ENCODE data around the gene TRPV3. TPM values are rescaled to one million over a fixed set of nuclear protein-coding genes. Genes with fewer than 3 reads are reported as not detected.

Gene TRPV3
- total RNA-seq, 2 donors from 2014 or later = 0.56 TPM; not detected in 1

DNA sequence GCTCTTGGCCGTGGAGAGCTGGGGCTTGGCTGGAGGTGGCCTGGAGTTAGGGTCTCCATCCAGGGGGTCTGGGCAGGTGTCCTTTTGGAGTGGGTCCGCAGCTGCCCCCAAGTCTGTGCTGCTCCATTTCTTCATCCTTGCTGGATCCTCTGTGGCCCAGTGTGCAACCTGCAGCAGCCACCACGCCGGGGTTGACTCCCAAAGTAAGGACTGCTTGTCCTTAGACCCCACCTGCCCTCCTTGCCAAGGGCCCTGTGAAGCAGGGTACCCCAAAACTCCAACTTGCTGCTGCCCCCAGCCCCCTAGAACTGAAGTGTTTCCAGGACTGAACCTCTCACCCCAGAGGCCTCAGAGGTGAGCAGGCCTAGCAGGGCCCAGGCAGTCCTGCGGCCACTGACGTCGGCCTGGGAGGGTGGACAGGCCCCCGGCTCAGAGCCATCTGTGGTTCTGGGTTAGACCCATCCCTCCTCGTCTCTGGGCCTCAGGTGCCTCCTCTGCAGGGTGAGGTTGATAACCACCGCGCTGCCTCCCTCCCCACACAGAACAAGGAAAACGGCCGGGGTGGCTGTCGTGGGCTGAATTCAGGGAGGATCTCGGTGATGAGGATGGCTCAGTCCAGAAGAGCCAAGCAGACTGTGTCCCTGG, 34.7 kb upstream of the TRPV3 start:
- TF ChIP-seq, protein P1, sequence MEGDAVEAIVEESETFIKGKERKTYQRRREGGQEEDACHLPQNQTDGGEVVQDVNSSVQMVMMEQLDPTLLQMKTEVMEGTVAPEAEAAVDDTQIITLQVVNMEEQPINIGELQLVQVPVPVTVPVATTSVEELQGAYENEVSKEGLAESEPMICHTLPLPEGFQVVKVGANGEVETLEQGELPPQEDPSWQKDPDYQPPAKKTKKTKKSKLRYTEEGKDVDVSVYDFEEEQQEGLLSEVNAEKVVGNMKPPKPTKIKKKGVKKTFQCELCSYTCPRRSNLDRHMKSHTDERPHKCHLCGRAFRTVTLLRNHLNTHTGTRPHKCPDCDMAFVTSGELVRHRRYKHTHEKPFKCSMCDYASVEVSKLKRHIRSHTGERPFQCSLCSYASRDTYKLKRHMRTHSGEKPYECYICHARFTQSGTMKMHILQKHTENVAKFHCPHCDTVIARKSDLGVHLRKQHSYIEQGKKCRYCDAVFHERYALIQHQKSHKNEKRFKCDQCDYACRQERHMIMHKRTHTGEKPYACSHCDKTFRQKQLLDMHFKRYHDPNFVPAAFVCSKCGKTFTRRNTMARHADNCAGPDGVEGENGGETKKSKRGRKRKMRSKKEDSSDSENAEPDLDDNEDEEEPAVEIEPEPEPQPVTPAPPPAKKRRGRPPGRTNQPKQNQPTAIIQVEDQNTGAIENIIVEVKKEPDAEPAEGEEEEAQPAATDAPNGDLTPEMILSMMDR (IDR thresholded peaks at IDR 0.05) = no peak
- peaks cover 12% of the 10 kb centered on the region for H3K36me3 ChIP-seq
- no peak overlapping the region for H3K4me3 ChIP-seq
- DNase-seq (ENCODE audit: low spot score) (no peak), ATAC-seq (ENCODE audit: insufficient number of reproducible peaks, low FRiP score, low read depth) (no peak)
- H3K27ac ChIP-seq = no peak overlapping the region
- no peaks in the 10 kb centered on the region for H3K4me1 ChIP-seq (ENCODE audit: control insufficient read depth in 1 of 2, low read depth in 2 of 2)
- H3K9me3 ChIP-seq = no peaks in the 10 kb centered on the region
- no peaks in the 10 kb centered on the region for H3K27me3 ChIP-seq (replicated peaks; ENCODE audit: insufficient read depth)

DNA sequence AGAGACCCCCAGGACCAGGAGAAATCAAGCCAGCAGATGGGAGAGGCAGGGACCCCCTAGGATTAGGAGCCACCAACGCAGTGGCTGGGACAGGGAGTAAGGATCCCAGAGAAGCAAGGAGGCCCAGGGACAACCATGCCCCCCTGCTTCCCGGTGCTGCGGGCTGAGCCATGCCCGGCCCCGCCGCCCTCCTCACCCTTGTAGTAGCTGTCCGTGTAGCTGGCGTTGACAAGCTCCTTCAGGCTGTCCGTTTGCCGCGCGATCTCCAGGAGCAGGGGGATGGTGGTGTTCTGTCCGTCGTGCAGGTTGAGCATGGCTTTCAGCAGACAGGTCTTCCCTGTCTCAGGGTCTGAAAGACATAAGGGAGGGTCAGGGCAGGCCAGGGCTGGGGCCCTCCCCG, 33.2 kb upstream of the TRPV3 start:
- TF ChIP-seq, protein P1 (IDR thresholded peaks at IDR 0.05) = no peak
- no peak for DNase-seq (ENCODE audit: low spot score)
- H3K27ac ChIP-seq = no peak overlapping the region
- ATAC-seq (ENCODE audit: insufficient number of reproducible peaks, low FRiP score, low read depth) = no peak
- H3K4me3 ChIP-seq = no peak overlapping the region
- no peaks in the 10 kb centered on the region for H3K4me1 ChIP-seq (ENCODE audit: control insufficient read depth in 1 of 2, low read depth in 2 of 2)
- H3K36me3 ChIP-seq = peaks cover 16% of the 10 kb centered on the region
- no peaks in the 10 kb centered on the region for H3K27me3 ChIP-seq (replicated peaks; ENCODE audit: insufficient read depth)
- H3K9me3 ChIP-seq = no peaks in the 10 kb centered on the region

DNA sequence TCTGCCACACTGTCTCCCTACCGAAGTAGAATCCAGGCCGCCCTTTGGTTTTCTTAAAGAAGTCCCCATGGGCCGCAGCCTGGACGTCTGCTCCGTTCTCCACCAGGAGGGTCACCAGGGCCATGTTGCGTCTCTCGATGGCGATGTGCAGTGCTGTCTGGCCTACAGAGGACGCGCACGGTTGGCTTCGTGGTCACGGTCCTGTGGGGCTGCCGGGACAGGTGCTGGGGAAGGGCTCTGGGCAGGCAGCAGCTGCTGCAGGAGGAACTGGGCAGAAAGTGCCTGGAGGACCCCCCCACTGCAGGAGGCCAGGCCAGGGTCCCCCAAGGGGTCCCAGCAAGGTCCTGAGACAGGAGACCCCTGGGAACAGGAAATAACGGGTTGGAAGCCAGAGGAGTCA, 32.6 kb upstream of the TRPV3 start:
- no peak overlapping the region for H3K27ac ChIP-seq
- no peaks in the 10 kb centered on the region for H3K9me3 ChIP-seq
- no peak overlapping the region for H3K4me3 ChIP-seq
- no peak for DNase-seq (ENCODE audit: low spot score)
- TF ChIP-seq, protein P1 (IDR thresholded peaks at IDR 0.05) = no peak
- H3K36me3 ChIP-seq = peaks cover 16% of the 10 kb centered on the region
- ATAC-seq (ENCODE audit: insufficient number of reproducible peaks, low FRiP score, low read depth) = no peak
- H3K4me1 ChIP-seq (ENCODE audit: control insufficient read depth in 1 of 2, low read depth in 2 of 2) = no peaks in the 10 kb centered on the region
- H3K27me3 ChIP-seq (replicated peaks; ENCODE audit: insufficient read depth) = no peaks in the 10 kb centered on the region

DNA sequence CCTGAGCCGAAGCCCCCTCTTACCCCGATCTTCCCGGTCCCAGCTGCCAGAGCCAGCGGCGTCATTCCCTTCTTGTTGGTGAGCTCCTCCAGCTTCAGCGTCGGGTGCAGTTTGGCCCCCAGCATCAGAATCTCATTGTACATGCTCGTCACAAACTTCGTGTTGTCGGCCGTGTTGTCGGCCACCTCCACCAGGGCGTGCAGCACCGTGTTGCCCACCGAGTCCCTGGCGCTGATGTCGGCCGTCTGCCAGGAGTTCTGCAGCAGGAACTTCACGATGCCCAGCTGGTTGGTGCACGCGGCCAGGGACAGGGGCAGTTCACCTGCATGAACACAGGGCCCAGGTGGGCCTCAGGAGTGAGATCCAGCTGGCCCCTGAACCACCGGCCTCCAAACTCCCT, 32.2 kb upstream of the TRPV3 start:
- no peak overlapping the region for H3K27ac ChIP-seq
- no peaks in the 10 kb centered on the region for H3K9me3 ChIP-seq
- H3K4me3 ChIP-seq = no peak overlapping the region
- no peaks in the 10 kb centered on the region for H3K27me3 ChIP-seq (replicated peaks; ENCODE audit: insufficient read depth)
- DNase-seq (ENCODE audit: low spot score) (no peak), ATAC-seq (ENCODE audit: insufficient number of reproducible peaks, low FRiP score, low read depth) (no peak)
- TF ChIP-seq, protein P1 (IDR thresholded peaks at IDR 0.05) = no peak
- no peaks in the 10 kb centered on the region for H3K4me1 ChIP-seq (ENCODE audit: control insufficient read depth in 1 of 2, low read depth in 2 of 2)
- peaks cover 16% of the 10 kb centered on the region for H3K36me3 ChIP-seq

DNA sequence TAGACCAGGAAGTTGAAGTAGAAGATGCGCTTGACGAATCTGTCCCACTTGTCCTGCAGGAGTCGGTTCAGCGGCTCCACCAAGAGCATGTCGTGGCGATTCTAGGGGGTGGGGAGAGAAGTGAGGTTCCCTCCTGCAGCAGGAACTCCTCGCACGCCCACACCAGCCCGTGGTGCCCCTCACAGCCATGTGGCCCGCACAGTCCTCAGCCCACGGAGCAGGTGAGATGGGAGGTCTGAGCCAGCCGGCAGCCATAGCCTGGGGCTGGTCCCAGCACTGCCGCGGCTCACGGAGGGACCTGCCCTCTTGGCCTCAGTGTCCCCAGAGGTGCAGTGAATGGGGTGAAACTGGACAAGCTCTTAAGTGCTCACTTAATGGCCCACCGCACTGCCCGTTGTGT, 28.2 kb upstream of the TRPV3 start:
- H3K4me3 ChIP-seq = no peak overlapping the region
- ATAC-seq (ENCODE audit: insufficient number of reproducible peaks, low FRiP score, low read depth) (no peak), DNase-seq (ENCODE audit: low spot score) (no peak)
- no peaks in the 10 kb centered on the region for H3K9me3 ChIP-seq
- no peaks in the 10 kb centered on the region for H3K4me1 ChIP-seq (ENCODE audit: control insufficient read depth in 1 of 2, low read depth in 2 of 2)
- H3K27me3 ChIP-seq (replicated peaks; ENCODE audit: insufficient read depth) = no peaks in the 10 kb centered on the region
- no peak overlapping the region for H3K27ac ChIP-seq
- TF ChIP-seq, protein P1 (IDR thresholded peaks at IDR 0.05) = no peak
- peaks cover 13% of the 10 kb centered on the region for H3K36me3 ChIP-seq
